ENCODE data around the gene TEX19. TPM values are rescaled to one million over a fixed set of nuclear protein-coding genes. Genes with fewer than 3 reads are reported as not detected.
A peak's percentile ranks its signal among the peaks of the same experiment; 100 is the strongest.

TEX19 gene
- total and polyA plus RNA-seq, 12 donors = not detected

DNA sequence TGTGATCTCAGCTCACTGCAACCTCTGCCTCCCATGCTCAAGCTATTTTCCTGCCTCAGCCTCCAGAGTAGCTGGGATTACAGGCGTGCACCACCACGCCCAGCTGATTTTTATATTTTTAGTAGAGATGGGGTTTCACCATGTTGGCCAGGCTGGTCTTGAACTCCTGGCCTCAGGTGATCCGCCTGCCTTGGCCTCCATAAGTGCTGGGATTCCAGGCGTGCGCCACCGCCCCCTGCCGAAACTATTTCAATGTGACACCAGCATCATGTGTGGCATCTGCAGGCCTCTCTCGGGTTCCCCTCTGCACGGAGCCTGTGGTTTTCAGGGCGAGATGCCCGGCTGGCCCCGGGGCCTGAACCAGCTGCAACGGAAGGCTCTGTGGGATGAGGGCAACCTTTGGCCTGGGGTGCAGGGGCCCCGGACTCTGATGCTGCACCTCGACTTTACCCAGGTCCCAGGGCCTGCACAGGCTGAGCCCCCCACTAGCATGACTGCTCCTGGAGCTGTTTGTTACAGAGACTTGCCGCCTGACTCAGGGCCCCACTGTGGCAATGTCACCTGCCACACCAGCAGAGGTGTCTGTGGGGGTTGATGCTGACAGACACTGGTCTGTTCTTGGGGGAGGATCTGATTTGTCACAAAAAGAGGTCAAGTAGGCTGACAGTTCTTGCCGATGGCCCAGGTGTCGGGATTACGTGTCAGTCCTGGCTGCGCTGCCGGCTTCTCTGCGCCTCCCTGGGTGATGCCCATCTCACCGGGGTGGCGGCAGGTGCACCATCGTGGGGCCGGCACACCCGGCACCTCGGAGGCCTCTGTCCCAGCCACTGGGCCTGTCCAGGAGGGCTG, 8.6 kb upstream of the TEX19 start:
- peak in 1 of 2 donors; percentile 9 for DNase-seq
- intact Hi-C loops (cut with DNase I) = loop anchor here in 9 of 10 donors (2.0 to 10.0 kb wide), 9 partner anchors 62 to 427 kb away; no protein-coding TSS in a partner anchor
- no peak overlapping the region for H3K4me3 ChIP-seq
- peak in 1 of 8 donors; percentile 14 for ATAC-seq
- H3K36me3 ChIP-seq = no peaks in the 10 kb centered on the region
- TF ChIP-seq, protein P1, sequence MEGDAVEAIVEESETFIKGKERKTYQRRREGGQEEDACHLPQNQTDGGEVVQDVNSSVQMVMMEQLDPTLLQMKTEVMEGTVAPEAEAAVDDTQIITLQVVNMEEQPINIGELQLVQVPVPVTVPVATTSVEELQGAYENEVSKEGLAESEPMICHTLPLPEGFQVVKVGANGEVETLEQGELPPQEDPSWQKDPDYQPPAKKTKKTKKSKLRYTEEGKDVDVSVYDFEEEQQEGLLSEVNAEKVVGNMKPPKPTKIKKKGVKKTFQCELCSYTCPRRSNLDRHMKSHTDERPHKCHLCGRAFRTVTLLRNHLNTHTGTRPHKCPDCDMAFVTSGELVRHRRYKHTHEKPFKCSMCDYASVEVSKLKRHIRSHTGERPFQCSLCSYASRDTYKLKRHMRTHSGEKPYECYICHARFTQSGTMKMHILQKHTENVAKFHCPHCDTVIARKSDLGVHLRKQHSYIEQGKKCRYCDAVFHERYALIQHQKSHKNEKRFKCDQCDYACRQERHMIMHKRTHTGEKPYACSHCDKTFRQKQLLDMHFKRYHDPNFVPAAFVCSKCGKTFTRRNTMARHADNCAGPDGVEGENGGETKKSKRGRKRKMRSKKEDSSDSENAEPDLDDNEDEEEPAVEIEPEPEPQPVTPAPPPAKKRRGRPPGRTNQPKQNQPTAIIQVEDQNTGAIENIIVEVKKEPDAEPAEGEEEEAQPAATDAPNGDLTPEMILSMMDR (IDR thresholded peaks at IDR 0.05) = peak in 1 of 9 donors; percentile 16
- H3K27ac ChIP-seq = no peak overlapping the region
- 93 to 95% methylated on average over 28 of the region's 28 CpGs for whole genome bisulfite sequencing, 2 donors
- peaks cover 0 to 14% (median 7%) of the 10 kb centered on the region in 7 donors for H3K27me3 ChIP-seq
- no peaks in the 10 kb centered on the region for H3K9me3 ChIP-seq
- peaks cover 0 to 22% (median 13%) of the 10 kb centered on the region in 9 donors for H3K4me1 ChIP-seq

DNA sequence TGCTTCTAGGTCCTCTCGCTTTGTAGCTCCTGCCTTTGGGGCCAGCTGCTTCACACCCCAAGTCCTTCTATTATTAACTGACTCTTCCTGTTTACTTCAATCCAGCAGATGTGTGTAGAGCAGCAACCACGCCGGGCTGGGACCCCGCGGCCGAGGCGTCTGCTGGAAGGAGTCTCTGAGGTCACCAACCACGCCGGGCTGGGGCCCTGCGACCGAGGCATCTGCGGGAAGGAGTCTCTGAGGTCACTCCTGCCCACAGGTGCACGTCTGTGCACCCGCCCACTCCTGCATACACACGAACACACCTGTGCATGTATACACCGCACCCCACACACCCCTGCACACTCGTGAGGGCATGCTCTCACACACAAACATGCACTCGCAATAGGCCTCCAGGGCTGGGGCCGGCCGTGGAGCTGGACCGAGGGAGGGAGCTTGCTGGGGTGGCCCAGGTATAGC, 7.8 kb upstream of the TEX19 start:
- DNase-seq (peak in 1 of 2 donors; percentile 13), ATAC-seq (peak in 5 of 8 donors; percentile 3 to 40 (median 21))
- H3K27ac ChIP-seq = no peak overlapping the region
- no peaks in the 10 kb centered on the region for H3K36me3 ChIP-seq
- no peaks in the 10 kb centered on the region for H3K9me3 ChIP-seq
- peaks cover 0 to 22% (median 13%) of the 10 kb centered on the region in 9 donors for H3K4me1 ChIP-seq
- 61% methylated on average over 21 of the region's 21 CpGs for WGBS, 2 donors
- H3K27me3 ChIP-seq = peaks cover 0 to 23% (median 10%) of the 10 kb centered on the region in 7 donors
- intact Hi-C loops (cut with DNase I) = loop anchor here in 9 of 10 donors (2.0 to 10.0 kb wide), 9 partner anchors 61 to 426 kb away; no protein-coding TSS in a partner anchor
- TF ChIP-seq, protein P1 (IDR thresholded peaks at IDR 0.05) = no peak
- H3K4me3 ChIP-seq = no peak overlapping the region

DNA sequence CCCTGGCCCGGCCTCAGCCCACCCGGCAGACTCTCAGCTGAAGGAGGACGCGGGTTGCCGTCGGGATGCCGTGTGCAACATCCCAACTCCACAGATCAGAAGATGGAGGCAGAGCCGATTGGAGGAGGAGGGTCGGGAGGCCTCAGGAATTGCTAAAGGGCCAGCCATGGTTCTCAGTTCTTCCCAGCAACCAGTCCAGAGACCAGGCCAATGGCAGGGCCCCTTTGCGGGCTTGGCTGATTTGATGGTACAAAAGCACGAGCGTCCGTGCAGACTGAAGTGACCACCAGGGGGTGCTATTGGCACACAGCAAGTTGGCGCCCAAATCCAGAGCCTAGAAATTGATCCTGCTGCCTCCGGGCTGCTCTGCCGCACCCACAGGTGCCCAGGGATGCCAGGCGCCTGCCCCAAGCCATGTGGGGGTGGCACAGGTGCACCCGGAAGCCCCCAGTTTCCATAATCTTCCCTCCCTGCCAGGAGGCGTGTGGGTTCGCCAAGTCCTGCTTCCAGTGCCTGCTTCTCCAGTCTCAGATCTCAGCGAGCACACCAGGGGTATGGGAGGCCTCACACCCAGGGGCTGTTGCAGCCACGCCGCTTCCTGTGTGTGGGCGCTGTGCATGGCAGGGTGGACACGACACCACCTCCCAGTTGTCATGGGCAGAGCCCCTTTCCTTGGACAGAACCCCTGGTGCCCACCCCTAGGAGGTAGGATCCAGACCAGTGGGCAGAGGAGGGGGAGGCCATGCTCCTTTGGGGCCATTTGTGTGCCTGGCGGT, 7.1 kb upstream of the TEX19 start:
- Histone ChIP-seq H3K4me1 (peaks cover 0 to 22% (median 13%) of the 10 kb centered on the region in 9 donors), H3K4me3 (no peak overlapping the region), H3K27ac (no peak overlapping the region), H3K9me3 (no peaks in the 10 kb centered on the region), H3K36me3 (no peaks in the 10 kb centered on the region), H3K27me3 (peaks cover 0 to 26% (median 12%) of the 10 kb centered on the region in 7 donors)
- TF ChIP-seq, protein P1 (IDR thresholded peaks at IDR 0.05) = peak; percentile 95 to 99 (median 97)
- DNase-seq (peak; percentile 76 to 86), ATAC-seq (peak; percentile 76 to 90 (median 84))
- 32 to 40% methylated on average over 26 of the region's 26 CpGs for WGBS, 2 donors
- intact Hi-C loops (cut with DNase I) = loop anchor here (1.0 to 10.0 kb wide), 11 partner anchors 60 to 425 kb away; no protein-coding TSS in a partner anchor

DNA sequence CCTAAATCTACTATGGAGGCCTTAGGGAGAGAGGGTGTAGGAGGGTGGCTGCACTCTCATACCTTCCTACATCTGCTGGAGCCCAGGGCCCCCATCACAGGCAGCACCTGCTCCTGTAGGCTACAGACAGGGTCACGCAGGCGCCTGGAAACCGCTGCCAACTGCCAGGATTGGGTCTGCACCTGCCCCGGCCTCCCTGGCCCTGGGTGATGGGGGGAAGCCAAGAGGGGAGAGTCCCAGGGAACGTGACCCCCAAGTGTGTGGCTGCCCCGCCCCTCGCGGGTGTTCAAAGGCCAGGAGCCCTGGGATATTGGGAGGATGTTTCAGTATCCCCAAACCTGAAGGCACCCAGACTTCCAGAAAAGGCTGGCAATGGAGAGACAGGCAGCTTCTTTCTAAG, 5.6 kb upstream of the TEX19 start:
- Histone ChIP-seq H3K27me3 (peaks cover 5 to 40% (median 23%) of the 10 kb centered on the region in 7 donors), H3K9me3 (no peaks in the 10 kb centered on the region), H3K36me3 (no peaks in the 10 kb centered on the region), H3K4me3 (no peak overlapping the region), H3K4me1 (peaks cover 0 to 22% (median 13%) of the 10 kb centered on the region in 9 donors), H3K27ac (no peak overlapping the region)
- intact Hi-C loops (cut with DNase I) = loop anchor here in 9 of 10 donors (2.0 to 10.0 kb wide), 10 partner anchors 59 to 424 kb away; no protein-coding TSS in a partner anchor
- ATAC-seq = no peak
- DNase-seq = no peak
- TF ChIP-seq, protein P1 (IDR thresholded peaks at IDR 0.05) = no peak
- 87 to 88% methylated on average over 8 of the region's 8 CpGs for WGBS, 2 donors

Data from heart right ventricle (tissue), 16 donors.